ENCODE data around the gene UBE2E3.

DNA sequence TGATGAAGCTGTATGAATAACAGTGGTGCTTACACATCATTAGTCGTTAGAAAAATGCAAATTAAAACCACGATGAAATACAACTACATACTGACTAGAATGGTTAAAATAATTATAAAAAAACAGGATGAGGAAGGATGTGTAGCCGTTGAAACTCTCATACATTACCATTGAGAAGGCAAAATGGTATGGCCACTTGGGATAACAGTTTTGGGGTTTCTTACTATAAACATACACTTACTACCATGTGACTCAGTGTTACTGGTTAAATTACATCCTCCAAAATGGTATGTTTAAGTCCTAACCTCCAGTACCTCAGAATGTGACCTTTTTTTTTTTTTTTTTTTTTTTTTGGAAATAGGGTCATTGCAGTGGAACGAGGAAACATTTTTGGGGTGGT, 58.4 kb downstream of the UBE2E3 start:
- TF ChIP-seq CTCF (IDR thresholded peaks at IDR 0.05; ENCODE audit: low read depth, low read length) (no peak), EZH2phosphoT487 (IDR thresholded peaks at IDR 0.05; ENCODE audit: low read depth) (no peak)
